HG03025 (cell line): ENCODE results near the gene TBX6.

Experiments used
- ATAC-seq: cut with Tn5 transposase; IDR thresholded peaks from one replicate; pipeline ENCODE4 v1.9.1; 2021; ENCODE audit warnings: mild to moderate bottlenecking, moderate library complexity; ENCODE audit not compliant: unreplicated experiment, low FRiP score

The TBX6 gene

DNA sequence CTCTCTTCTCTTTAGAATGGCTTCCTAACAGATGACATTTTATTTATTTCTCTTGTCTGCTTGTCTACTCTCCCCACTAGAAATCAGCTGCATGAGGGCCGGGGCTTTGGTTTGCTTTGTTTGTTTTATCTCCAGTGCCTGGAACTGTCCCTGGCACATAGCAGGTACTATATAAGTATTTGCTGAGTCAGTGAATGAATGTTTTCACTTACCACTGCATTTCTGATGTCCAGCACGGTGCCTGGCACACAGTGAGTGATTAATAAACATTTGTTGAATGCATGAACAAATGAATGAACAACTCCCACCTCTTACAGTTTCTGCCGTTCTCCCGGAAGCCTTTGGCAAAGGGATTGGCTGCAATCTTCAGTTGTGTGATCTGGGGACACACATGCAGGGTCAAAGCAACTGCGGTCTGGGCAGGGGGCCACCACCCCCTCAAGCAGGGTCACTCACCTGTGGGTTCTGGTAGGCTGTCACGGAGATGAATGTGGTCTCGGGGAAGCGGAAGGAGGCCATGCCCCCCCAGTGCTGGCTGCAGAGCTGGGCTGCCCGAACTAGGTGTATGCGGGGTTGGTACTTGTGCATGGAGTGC lies 3.4 kb downstream of the TBX6 start:
- ATAC-seq = no peak

DNA sequence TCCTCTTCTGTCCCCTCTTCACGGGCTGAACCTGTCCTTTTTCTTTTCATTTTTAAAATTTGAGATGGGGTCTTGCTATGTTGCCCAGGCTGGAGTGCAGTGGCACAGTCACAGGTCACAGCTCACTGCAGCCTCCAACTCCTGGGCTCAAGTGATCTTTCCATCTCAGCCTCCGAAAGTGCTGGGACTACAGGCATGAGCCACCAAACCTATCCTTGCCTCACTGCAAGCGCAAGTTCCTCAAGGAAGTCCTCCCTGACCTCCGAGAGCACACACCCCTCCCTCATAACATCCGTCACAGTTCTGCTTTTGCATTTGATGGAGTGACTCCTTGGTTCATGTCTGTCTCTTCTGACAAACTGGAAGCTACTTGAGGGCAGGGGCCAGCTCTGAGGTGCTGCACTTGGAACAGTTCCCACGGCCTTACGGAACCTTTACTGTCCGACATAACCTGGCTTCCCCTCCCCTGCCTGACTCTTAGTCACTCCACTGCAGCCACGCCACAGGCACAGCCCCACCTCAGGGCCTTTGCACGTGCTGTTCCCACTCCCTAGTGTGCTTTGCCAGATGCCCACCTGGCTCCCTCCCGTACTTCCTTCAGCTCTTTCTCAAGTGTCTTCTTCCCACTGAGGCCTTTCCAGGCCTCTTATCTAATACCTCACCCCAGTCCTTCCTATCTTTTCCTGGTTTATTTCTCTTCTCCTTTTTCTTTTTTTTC lies 4.4 kb downstream of the TBX6 start:
- ATAC-seq = no peak

DNA sequence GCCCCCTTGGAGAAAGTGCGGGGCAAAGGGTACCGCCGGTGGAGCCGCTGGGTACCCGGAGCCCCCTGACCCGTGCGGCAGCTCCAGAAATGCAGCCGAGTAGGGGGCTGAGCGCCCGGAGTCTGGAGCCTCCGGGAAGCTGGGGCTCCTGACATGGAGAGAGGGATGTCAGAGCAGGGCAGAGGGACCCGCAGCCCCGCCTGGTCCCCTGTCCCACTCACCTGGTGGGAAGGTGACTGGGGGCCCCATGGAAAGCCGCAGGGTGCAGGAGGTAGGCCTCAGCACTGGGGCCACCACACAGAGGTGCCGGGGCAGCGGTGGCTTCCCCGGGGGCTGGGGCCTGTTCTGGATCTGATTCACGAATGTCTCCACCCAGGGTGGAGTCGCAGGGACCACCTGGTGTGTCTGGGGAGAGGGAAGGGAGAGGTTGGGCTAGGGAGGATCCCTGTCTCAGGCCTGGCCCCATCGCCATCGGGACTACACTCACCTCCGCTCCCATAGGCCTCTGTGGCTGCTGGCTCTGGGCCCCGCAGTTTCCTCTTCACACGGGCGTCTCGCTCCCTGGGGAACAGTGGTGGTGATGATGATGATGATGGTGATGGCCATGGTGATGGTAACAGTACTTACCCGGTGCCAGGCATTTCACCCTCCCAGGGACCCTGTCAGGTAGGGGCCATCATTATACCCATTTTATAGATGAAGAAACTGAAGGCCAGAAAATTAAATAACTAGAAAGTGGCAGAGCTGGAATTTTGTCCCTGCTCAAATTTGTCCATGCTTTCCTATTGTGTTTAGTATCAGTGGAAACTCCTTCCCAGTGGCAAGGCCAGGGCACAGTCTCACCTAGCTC lies 5.2 kb downstream of the TBX6 start:
- no peak for ATAC-seq

DNA sequence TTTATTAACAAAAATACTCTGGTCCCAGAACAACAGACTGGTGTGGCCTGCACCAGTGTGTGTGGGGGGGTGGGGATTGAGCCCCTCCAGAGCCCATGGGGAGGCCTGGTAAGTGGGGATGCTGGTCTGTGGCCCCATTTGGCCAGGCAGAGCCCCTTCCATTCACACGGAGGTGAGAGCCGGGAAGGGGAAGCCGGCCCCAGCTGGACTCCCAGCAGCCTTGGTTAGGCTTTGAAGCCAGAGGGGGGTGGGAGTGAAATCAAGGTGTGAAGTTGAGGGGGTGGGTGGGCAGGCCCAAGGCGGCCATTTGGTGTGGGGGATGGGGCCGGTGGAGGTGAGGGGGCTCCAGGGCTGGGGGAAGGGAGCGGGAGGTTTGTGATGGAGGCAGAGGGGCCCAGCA lies 5.9 kb downstream of the TBX6 start:
- ATAC-seq = no peak

DNA sequence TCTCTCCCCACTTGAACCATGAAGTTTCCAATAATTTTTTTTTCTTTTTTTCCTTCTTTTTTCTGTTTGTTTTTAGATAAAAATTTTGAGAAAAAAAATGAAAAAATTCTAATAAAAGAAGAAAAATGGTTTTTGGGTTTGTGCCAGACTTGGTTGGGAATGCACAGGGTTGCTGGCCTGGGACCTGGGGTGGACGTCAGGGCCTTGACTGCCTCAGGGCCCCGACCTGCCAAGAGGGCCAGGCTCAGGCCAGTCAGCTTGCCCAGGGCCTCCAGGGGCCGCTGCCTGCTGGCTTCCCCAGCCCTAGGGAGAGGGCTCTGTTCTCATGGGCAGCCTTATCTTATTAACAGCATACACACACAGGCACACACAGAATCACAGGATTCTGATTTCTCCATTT lies 6.5 kb downstream of the TBX6 start:
- no peak for ATAC-seq

DNA sequence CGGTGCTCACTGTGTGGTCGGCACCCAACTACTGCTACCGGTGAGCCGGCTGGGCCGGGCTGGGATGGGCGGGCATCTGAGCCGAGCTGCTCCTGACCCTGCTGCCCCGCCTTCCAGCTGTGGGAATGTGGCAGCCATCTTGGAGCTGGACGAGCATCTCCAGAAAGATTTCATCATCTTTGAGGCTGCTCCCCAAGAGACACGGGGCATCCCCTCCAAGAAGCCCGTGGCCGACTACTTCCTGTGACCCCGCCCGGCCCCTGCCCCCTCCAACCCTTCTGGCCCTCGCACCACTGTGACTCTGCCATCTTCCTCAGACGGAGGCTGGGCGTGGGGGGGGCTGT lies 6.9 kb downstream of the TBX6 start:
- no peak for ATAC-seq

DNA sequence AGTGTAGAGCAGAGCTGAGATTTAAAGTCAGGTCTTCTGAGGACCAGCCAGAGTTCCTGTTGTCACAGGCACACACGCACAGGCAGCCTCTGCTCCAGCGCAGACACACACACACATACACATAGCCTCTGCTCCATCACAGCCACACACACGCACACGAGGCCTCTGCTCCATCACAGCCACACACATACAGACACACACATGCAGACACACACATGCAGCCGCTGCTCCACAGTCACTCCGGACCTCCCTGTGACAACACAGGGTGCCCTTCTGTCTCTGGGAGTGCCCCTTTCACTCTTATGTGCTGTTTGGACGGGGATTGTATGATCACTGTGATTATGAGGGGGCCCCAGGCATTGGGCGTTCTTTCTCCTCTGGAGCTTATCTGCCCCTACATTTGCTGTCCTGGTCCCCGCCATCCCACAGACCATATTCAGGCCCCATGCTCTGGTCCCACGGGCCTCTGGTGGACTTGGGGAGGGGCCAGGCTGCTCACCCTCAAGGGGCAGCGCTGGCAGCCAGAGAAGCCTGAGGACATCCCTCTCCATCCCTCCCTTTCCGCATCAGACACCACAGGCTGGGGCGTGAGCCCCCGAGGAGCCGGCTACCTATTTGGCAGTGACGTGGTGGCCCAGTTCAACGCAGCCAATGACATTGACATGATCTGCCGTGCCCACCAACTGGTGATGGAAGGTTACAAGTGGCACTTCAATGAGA lies 7.5 kb downstream of the TBX6 start:
- no peak for ATAC-seq

DNA sequence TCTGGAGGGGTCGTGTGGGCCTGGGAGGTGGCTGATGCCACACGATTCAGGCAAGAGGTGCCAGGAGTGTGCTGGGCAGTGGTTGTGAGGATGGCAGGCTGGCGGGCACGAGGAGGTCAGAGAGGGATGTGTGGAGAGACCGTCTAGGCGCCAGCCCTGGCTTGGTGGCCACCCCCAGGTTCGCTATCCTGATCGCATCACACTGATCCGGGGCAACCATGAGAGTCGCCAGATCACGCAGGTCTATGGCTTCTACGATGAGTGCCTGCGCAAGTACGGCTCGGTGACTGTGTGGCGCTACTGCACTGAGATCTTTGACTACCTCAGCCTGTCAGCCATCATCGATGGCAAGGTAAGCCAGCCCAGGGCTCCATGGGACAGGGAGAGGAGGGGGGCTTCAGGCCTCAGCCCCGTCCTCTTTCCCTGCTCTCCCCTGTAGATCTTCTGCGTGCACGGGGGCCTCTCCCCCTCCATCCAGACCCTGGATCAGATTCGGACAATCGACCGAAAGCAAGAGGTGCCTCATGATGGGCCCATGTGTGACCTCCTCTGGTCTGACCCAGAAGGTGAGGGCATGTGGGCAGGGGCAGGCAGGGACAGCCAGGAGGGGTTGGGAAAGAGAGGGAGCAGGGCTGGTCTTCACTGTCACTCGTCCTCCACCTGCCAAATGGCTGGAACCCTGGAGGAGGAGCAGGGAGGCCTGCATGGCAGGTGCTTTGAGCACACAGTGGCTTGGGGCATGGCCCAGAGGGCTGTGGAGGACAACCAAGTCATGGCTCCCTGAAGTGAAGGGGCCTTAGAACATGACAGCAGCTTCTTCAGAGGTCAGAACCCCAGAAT lies 8.3 kb downstream of the TBX6 start:
- ATAC-seq = no peak

DNA sequence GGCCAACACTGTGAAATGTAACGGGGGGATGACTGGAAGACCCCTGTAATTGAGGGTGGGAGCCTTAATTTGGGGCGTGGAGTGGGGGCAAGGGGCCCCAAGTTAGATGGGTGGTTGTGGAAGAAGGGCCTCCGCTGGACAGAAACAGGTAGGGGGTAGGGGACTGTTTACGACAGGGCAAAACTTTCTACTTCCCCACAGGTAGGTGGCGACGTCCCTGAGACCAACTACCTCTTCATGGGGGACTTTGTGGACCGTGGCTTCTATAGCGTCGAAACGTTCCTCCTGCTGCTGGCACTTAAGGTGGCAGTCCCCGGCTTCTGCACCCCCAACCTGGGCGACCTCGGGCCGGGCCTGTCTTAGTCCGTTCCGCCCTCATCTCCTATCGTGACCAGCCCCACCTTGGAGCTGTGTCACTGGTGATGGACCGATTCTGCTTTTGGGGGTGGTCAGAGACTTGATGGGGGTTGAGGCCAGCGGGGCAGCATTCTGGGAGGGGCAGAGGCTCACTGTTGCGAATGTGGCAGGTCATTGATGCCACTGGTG lies 9.1 kb downstream of the TBX6 start:
- no peak for ATAC-seq

DNA sequence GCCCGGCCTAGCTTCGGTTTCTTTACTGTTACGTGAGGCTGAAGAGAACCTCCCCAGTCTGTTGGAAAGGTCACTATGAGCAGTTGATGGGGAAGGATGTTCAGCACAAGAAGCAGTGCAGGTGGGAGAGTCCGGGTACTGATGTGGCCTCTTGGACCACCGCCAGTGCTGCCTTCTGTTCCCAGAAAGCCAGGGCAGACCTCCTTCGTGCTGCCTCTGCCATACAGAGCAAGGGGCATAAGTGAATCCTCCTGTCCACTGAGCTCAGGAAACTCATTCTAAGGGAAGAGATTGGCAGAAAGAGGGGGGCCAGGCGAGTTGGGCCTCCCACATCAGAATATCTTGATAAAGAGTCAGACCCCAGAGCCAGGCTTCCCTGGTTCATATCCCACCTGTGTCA lies 12.2 kb downstream of the TBX6 start:
- ATAC-seq = no peak

DNA sequence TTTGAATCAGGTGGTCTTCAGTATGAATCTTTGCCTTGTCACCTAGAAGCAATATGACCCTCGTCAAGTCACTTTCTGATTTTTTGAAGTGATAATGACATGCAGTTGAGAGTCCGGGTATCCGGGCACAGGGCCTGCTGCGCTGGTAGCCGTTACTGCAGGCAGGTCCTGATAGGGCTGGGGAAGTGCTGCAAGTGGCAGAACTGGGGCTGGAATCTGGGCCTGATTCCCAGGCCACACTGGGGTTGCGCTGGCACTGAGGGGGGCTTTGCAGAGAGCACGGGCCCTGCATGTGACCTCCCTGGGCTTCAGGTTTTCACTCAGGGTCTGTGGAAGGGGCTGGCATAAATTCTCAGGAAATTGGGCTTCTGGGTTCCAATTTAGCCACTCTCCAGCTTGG lies 13.0 kb downstream of the TBX6 start:
- no peak for ATAC-seq

DNA sequence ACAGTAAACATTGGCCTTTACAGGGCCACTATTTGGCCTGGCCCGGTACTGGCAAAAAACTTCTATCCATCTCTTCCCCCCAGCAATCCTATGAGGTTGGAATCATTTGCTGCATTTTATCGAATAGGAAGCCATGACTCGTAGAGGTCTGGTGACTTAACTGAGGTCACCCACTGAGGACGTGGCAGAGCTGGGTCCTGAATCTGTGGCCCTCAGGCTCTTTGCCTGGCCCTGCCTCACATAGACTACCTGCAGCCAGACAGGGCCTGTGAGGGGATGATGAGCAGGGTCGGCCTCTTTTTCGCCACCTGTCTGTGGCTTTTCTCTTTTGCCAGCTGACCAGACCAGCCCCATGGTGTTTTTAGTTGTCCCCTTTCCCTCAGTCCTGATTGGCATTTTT lies 14.1 kb downstream of the TBX6 start:
- no peak for ATAC-seq

DNA sequence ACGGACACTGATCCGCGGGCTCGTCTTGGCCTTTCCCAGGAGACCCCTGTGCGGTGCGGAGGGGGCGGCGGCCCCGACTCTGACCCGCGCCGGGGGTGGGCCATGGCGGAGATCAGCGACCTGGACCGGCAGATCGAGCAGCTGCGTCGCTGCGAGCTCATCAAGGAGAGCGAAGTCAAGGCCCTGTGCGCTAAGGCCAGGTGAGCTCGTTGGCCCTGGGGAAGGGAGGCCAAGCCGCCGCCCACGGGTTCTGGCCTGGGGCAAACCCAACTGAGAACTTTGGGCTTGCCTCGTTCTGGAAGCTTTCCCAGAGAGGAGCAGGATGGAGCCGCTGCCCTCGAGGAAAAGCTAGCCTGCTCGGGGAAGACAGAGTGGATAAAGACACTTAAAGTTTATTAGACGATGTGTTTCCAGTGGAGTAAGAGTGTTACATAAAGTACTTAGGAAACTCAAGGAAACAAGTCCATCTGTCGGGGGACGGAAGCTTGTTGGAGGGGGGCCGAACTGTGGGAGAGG lies 15.4 kb downstream of the TBX6 start:
- ATAC-seq = peak; percentile 19

DNA sequence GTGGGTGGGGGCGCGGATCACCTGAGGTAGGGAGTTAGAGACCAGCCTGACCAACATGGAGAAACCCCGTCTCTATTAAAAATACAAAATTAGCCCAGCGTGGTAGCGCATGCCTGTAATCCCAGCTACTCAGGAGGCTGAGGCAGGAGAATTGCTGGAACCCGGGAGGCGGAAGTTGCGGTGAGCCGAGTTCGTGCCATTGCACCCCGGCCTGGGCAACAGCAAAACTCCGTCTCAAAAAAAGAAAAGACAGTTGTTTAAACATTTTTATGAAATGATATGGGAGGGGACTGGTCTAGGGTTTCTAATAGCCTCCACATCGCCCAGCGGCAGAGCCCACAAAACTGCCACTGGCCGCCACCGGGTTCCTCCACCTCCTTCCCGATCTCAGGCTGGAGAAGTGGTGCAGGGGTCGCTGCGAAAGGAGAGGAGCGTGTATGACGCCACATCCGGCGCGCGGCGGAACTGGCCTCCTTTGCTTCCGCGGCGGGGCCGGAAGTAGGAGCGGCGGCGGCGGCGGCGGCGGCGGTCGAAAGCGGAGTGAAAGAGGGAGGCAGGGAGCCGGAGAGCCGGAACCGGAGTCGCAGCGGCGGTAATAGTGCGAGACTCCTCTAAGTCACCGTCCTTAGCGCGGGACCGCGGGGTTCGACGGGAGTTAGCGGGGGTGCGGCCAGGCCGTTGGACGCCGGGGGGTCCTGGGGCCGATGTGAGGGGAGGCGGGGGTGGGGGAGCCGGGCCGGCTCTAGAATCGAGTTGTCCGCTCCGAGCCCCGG lies 16.0 kb downstream of the TBX6 start, which contains the start of gene PPP4C:
Gene PPP4C (plus strand): TSS at position 492 of the 773 bp plus-strand sequence. CDS start 384 bp downstream, outside the sequence.
- peak; percentile 64 for ATAC-seq

DNA sequence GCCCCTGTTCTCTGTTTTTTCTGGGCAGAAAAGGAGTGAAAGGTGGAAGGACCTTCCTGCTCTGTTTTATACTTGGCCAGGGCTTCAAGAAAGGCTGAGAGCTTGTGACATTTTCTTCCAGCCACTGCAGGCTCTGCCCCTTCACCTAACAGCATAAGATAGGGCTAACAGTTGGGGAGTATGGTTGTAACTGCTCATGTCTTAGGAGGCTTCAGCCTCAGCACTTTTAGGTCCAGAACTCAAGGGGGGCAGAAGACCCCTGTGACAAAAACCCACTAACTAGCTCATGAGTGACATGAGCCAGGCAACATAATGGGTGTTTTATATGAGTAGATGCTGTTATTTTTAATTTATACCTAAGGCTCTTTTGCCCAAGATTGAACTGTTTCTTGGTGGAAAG lies 21.2 kb downstream of the TBX6 start:
- no peak for ATAC-seq

DNA sequence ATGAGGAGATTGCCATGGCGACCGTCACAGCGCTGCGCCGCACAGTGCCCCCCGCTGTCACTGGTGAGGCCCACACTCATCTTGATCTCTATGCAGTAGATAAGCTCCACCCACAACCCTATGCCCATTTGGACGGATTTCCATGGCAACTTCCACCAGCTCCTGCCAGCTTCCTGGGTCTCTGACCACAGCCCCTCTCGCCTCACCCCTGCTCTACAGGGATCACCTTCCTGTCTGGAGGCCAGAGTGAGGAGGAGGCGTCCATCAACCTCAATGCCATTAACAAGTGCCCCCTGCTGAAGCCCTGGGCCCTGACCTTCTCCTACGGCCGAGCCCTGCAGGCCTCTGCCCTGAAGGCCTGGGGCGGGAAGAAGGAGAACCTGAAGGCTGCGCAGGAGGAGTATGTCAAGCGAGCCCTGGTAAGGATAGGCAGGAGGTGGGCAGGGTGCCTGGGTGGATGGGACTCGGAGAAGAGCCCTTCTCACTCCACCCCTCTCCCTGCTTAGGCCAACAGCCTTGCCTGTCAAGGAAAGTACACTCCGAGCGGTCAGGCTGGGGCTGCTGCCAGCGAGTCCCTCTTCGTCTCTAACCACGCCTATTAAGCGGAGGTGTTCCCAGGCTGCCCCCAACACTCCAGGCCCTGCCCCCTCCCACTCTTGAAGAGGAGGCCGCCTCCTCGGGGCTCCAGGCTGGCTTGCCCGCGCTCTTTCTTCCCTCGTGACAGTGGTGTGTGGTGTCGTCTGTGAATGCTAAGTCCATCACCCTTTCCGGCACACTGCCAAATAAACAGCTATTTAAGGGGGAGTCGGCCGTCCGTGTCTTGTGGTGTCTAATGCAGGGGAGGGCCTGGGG lies 21.9 kb downstream of the TBX6 start:
- no peak for ATAC-seq

DNA sequence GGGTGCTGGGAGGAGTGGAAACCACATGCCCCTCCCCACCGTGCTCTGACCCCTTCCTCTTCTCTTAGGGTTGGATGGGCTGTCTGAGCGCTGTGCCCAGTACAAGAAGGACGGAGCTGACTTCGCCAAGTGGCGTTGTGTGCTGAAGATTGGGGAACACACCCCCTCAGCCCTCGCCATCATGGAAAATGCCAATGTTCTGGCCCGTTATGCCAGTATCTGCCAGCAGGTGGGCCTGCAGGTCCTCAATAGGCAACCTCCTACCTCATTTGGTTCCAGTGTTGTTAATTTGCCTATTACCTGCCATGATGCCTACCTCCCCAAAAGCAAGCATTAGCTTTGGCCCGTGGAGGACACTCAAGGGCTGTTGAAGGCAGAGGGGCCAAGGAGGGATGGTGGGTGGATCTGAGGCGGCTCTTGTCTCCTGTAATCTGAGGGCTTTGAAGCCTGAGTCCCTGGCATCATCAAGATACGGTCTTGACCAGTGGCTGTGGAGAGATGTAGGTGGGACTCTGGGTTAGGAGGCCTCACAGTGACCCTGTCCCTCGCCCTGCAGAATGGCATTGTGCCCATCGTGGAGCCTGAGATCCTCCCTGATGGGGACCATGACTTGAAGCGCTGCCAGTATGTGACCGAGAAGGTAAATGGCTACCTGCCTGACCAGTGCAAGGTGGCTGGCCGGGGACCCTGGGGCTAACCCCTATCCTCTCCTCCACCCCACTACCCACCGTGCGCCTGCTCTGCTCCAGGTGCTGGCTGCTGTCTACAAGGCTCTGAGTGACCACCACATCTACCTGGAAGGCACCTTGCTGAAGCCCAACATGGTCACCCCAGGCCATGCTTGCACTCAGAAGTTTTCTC lies 22.7 kb downstream of the TBX6 start:
- no peak for ATAC-seq
